ENCODE data around the gene E2F8. TPM values are rescaled to one million over a fixed set of nuclear protein-coding genes. Genes with fewer than 3 reads are reported as not detected.

E2F8 gene
- total and polyA plus RNA-seq, 2 donors (not counting 3 experiments of a cell fraction or from before 2014, with no cell fraction given): 6.5 to 19.1 TPM

- H3K4me3 ChIP-seq (replicated peaks in 1 of 3; ENCODE audit: insufficient read depth in 1 of 3, low read depth in 1 of 3, low read length in 3 of 3): no peak overlapping the region
- no peaks in the 10 kb centered on the region for H3K27me3 ChIP-seq (ENCODE audit: control insufficient read depth in 2 of 2, insufficient read depth in 2 of 2, low read length in 2 of 2)
- H3K27ac ChIP-seq (ENCODE audit: insufficient read depth, low read depth, low read length): no peak overlapping the region
- no peaks in the 10 kb centered on the region for H4K20me1 ChIP-seq (replicated peaks; ENCODE audit: control insufficient read depth, extremely low read depth, insufficient read depth, low read length)
- no peak overlapping the region for H3K9ac ChIP-seq (replicated peaks; ENCODE audit: extremely low read depth, insufficient read depth, low read length)
- POLR2A ChIA-PET: no interaction called here
- H3K9me3 ChIP-seq (replicated peaks; ENCODE audit: control insufficient read depth, insufficient read depth, low read length): no peaks in the 10 kb centered on the region
- TF ChIP-seq POLR2A (IDR thresholded peaks at IDR 0.05; ENCODE audit: low read depth, low read length): no peak
- H3K79me2 ChIP-seq (ENCODE audit: control insufficient read depth, insufficient read depth, low read length): no peaks in the 10 kb centered on the region
- BruUV-seq (replicated peaks): no TSS peak
- intact Hi-C loops (cut with micrococcal nuclease): no loop called here
- FAIRE-seq (no peak), DNase-seq (ENCODE audit: low read depth, low spot score) (no peak)
- no peak overlapping the region for H2AFZ ChIP-seq (ENCODE audit: low read depth, low read length)
- no peaks in the 10 kb centered on the region for H3K9me1 ChIP-seq (replicated peaks; ENCODE audit: control insufficient read depth, extremely low read depth, insufficient read depth, low read length)
- H3K4me1 ChIP-seq (ENCODE audit: control insufficient read depth, extremely low read depth, insufficient read depth, low read length): peaks cover 5% of the 10 kb centered on the region
- no peak overlapping the region for H3K4me2 ChIP-seq (ENCODE audit: insufficient read depth, low read length)
- dilution Hi-C loops (cut with MboI; ENCODE audit: extremely low pct_ligation_motif_present, low sequenced_read_pairs): no loop called here
- CTCF ChIA-PET: interaction anchor here (0.7 kb wide), 1 partner anchor 10 kb away, joined by 3 read pairs; no protein-coding TSS in a partner anchor
- H3K36me3 ChIP-seq (ENCODE audit: control insufficient read depth in 2 of 2, extremely low read depth in 1 of 2, insufficient read depth in 2 of 2, low read length in 2 of 2): peaks cover 8 to 16% of the 10 kb centered on the region in 2 experiments
Observed at GRCh38 chr11:19225581-19225980, 15.2 kb downstream of the E2F8 start.

GRCh38 chr11:19225123-19225522 lies 15.6 kb downstream of the E2F8 start:
- FAIRE-seq (no peak), DNase-seq (ENCODE audit: low read depth, low spot score) (no peak)
- ChIA-PET CTCF (interaction anchor here (0.7 kb wide), 1 partner anchor 10 kb away, joined by 3 read pairs; no protein-coding TSS in a partner anchor), POLR2A (no interaction called here)
- TF ChIP-seq MYC (IDR thresholded peaks at IDR 0.05; ENCODE audit: low read depth, low read length) (no peak), FOS (IDR thresholded peaks at IDR 0.05; ENCODE audit: borderline replicate concordance, insufficient read depth, low read length) (no peak), POLR2A (IDR thresholded peaks at IDR 0.05; ENCODE audit: low read depth, low read length) (no peak), EZH2 (IDR thresholded peaks at IDR 0.05; ENCODE audit: borderline replicate concordance, low read depth, low read length, severe bottlenecking) (no peak), CTCF (IDR thresholded peaks at IDR 0.05; ENCODE audit: extremely low read depth in 1 of 2, insufficient read depth in 1 of 2, low read depth in 1 of 2, low read length in 2 of 2) (no peak), JUN (IDR thresholded peaks at IDR 0.05; ENCODE audit: borderline replicate concordance, insufficient read depth, insufficient read length, low read depth) (no peak)
- Histone ChIP-seq H3K4me1 (ENCODE audit: control insufficient read depth, extremely low read depth, insufficient read depth, low read length) (peaks cover 5% of the 10 kb centered on the region), H3K9me1 (replicated peaks; ENCODE audit: control insufficient read depth, extremely low read depth, insufficient read depth, low read length) (no peaks in the 10 kb centered on the region), H4K20me1 (replicated peaks; ENCODE audit: control insufficient read depth, extremely low read depth, insufficient read depth, low read length) (no peaks in the 10 kb centered on the region), H3K79me2 (ENCODE audit: control insufficient read depth, insufficient read depth, low read length) (no peaks in the 10 kb centered on the region), H3K4me2 (ENCODE audit: insufficient read depth, low read length) (no peak overlapping the region), H2AFZ (ENCODE audit: low read depth, low read length) (no peak overlapping the region), H3K27ac (ENCODE audit: insufficient read depth, low read depth, low read length) (no peak overlapping the region), H3K9ac (replicated peaks; ENCODE audit: extremely low read depth, insufficient read depth, low read length) (no peak overlapping the region), H3K36me3 (ENCODE audit: control insufficient read depth in 2 of 2, extremely low read depth in 1 of 2, insufficient read depth in 2 of 2, low read length in 2 of 2) (peaks cover 8 to 16% of the 10 kb centered on the region in 2 experiments), H3K27me3 (ENCODE audit: control insufficient read depth in 2 of 2, insufficient read depth in 2 of 2, low read length in 2 of 2) (no peaks in the 10 kb centered on the region), H3K9me3 (replicated peaks; ENCODE audit: control insufficient read depth, insufficient read depth, low read length) (no peaks in the 10 kb centered on the region), H3K4me3 (replicated peaks in 1 of 3; ENCODE audit: insufficient read depth in 1 of 3, low read depth in 1 of 3, low read length in 3 of 3) (no peak overlapping the region)
- BruUV-seq (replicated peaks): no TSS peak
- dilution Hi-C loops (cut with MboI; ENCODE audit: extremely low pct_ligation_motif_present, low sequenced_read_pairs) (no loop called here), intact Hi-C loops (cut with micrococcal nuclease) (no loop called here)

Measured in endothelial cell of umbilical vein (primary cell).